ENCODE results near the gene GRID2. TPM values are rescaled to one million over a fixed set of nuclear protein-coding genes. Genes with fewer than 3 reads are reported as not detected.

The GRID2 gene
- total and polyA plus RNA-seq, 8 donors = 6.4 TPM; not detected in 7

DNA sequence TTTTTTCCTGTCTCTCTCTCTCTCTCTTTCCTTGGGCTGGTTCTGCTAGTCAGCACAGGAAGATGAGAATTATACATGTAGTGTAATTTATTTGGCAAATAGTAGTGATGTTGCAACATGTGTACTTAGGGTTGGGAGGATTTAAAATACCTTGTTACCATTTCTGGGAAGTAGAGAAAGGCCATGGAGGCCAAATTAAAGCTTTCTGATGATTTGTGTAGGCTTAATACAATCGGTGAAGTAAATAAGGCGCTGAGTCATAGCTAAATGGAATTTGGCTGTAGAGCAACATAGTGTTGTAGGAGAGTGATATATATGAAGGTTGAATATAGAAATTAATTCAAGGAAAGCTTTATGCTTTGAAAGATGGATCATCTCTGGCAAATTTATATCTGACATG, 295.3 kb downstream of the GRID2 start:
- Histone ChIP-seq H3K27me3 (no peaks in the 10 kb centered on the region), H3K27ac (no peak overlapping the region), H3K4me3 (no peak overlapping the region), H3K36me3 (no peaks in the 10 kb centered on the region), H3K4me1 (no peaks in the 10 kb centered on the region), H3K9me3 (no peaks in the 10 kb centered on the region)
- intact Hi-C loops (cut with DNase I; ENCODE audit: low total_unique reads) = no loop called here
- WGBS, 5 donors = 45 to 72% (median 58%) methylated on average over 2 of the region's 2 CpGs
- TF ChIP-seq, protein P1, sequence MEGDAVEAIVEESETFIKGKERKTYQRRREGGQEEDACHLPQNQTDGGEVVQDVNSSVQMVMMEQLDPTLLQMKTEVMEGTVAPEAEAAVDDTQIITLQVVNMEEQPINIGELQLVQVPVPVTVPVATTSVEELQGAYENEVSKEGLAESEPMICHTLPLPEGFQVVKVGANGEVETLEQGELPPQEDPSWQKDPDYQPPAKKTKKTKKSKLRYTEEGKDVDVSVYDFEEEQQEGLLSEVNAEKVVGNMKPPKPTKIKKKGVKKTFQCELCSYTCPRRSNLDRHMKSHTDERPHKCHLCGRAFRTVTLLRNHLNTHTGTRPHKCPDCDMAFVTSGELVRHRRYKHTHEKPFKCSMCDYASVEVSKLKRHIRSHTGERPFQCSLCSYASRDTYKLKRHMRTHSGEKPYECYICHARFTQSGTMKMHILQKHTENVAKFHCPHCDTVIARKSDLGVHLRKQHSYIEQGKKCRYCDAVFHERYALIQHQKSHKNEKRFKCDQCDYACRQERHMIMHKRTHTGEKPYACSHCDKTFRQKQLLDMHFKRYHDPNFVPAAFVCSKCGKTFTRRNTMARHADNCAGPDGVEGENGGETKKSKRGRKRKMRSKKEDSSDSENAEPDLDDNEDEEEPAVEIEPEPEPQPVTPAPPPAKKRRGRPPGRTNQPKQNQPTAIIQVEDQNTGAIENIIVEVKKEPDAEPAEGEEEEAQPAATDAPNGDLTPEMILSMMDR (IDR thresholded peaks at IDR 0.05) = no peak
- TF ChIP-seq POLR2A (IDR thresholded peaks at IDR 0.05) = no peak
- TF ChIP-seq EP300 (IDR thresholded peaks at IDR 0.05) = no peak
- no peak for TF ChIP-seq POLR2AphosphoS5 (IDR thresholded peaks at IDR 0.05)
- peak in 1 of 2 donors; percentile 6 for DNase-seq

DNA sequence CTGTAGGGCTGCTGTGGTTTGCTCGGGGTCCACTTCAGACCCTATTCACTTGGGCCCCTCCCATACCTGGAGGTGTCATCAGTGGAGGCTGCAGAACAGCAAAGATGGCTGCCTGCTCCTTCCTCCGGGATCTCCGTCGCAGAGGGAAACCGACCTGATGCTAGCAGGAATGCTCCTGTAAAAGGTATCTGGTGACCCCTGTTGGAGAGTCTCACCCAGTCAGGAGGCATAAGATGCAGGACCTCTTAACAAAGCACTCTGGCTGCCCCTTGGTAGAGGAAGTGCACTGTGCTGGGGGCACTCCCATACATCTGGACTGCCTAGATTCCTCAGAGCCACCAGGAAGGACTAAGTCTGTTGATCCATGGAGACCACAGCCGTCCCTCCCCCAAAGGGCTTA, 296.9 kb downstream of the GRID2 start:
- H3K27me3 ChIP-seq = no peaks in the 10 kb centered on the region
- TF ChIP-seq POLR2AphosphoS5 (IDR thresholded peaks at IDR 0.05) (no peak), POLR2A (IDR thresholded peaks at IDR 0.05) (no peak), EP300 (IDR thresholded peaks at IDR 0.05) (no peak)
- TF ChIP-seq, protein P1 (IDR thresholded peaks at IDR 0.05) = no peak
- intact Hi-C loops (cut with DNase I; ENCODE audit: low total_unique reads) = no loop called here

DNA sequence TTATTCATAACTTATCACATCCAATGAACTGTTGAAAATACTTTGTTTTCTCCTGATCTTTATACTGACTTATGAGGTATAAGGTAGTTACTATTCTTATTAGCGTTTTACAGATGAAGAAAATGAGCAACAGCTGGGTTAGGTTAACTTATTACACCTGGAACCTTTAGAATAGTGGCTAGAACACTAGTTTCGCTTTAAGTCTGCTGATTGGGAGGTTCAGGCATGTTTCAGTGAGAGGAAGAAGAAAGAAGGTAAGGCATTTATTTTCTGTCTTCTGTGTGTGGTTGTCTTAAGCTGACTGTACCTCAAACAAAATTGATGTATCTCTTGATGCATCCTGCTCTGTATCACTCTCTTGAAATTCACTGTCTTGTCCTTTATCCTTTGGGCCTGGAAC, 302.5 kb downstream of the GRID2 start:
- H3K4me3 ChIP-seq = no peak overlapping the region
- intact Hi-C loops (cut with DNase I; ENCODE audit: low total_unique reads) = no loop called here
- no peaks in the 10 kb centered on the region for H3K36me3 ChIP-seq
- H3K9me3 ChIP-seq = no peaks in the 10 kb centered on the region
- WGBS, 5 donors = 81 to 90% (median 83%) methylated on average over 2 of the region's 2 CpGs
- H3K27me3 ChIP-seq = no peaks in the 10 kb centered on the region
- no peak for TF ChIP-seq EP300 (IDR thresholded peaks at IDR 0.05)
- TF ChIP-seq POLR2AphosphoS5 (IDR thresholded peaks at IDR 0.05) = no peak
- TF ChIP-seq, protein P1 (IDR thresholded peaks at IDR 0.05) = no peak
- no peak for TF ChIP-seq POLR2A (IDR thresholded peaks at IDR 0.05)
- DNase-seq = no peak
- H3K27ac ChIP-seq = no peak overlapping the region
- no peaks in the 10 kb centered on the region for H3K4me1 ChIP-seq

More for the DNA sequence above, 296.9 kb downstream of the GRID2 start:
- Histone ChIP-seq H3K4me3 (no peak overlapping the region), H3K4me1 (no peaks in the 10 kb centered on the region), H3K36me3 (no peaks in the 10 kb centered on the region), H3K27ac (no peak overlapping the region), H3K9me3 (no peaks in the 10 kb centered on the region)
- 82 to 96% (median 90%) methylated on average over 5 to 6 of the region's 6 CpGs for WGBS, 5 donors
- DNase-seq = no peak

DNA sequence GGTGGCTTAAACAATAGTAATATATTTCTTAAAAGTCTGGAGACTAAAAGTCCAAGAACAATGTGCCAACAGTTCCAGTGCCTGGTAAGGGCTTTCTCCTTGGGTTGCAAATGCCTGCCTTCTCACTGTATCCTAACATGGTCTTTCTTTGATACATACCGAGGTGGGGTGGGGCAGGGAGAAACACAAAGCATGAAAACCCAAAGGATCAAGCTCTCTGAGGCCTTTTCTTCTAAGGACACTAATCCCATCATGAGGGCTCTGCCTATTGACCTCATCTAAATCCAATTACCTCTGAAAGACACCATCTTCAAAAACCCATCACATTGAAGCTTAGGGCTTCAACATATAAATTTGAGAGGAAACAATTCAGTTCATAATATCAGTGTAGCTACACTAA, 311.3 kb downstream of the GRID2 start:
- H3K36me3 ChIP-seq = no peaks in the 10 kb centered on the region
- WGBS, 5 donors = 56 to 69% (median 58%) methylated on average over 1 of the region's 1 CpG
- no peaks in the 10 kb centered on the region for H3K4me1 ChIP-seq
- H3K9me3 ChIP-seq = no peaks in the 10 kb centered on the region
- no peaks in the 10 kb centered on the region for H3K27me3 ChIP-seq
- TF ChIP-seq POLR2A (IDR thresholded peaks at IDR 0.05) (no peak), EP300 (IDR thresholded peaks at IDR 0.05) (no peak), POLR2AphosphoS5 (IDR thresholded peaks at IDR 0.05) (no peak)
- TF ChIP-seq, protein P1 (IDR thresholded peaks at IDR 0.05) = no peak
- no peak overlapping the region for H3K27ac ChIP-seq
- no peak for DNase-seq
- H3K4me3 ChIP-seq = no peak overlapping the region
- intact Hi-C loops (cut with DNase I; ENCODE audit: low total_unique reads) = no loop called here

All from stomach (tissue), 9 donors.